ENCODE results near the gene SRR.
"Not testable (repeated sequence)": the region's sequence is repeated elsewhere in the genome, so short reads cannot be mapped to it uniquely, and the experiment has no call there.

Gene SRR, protein sequence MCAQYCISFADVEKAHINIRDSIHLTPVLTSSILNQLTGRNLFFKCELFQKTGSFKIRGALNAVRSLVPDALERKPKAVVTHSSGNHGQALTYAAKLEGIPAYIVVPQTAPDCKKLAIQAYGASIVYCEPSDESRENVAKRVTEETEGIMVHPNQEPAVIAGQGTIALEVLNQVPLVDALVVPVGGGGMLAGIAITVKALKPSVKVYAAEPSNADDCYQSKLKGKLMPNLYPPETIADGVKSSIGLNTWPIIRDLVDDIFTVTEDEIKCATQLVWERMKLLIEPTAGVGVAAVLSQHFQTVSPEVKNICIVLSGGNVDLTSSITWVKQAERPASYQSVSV

DNA sequence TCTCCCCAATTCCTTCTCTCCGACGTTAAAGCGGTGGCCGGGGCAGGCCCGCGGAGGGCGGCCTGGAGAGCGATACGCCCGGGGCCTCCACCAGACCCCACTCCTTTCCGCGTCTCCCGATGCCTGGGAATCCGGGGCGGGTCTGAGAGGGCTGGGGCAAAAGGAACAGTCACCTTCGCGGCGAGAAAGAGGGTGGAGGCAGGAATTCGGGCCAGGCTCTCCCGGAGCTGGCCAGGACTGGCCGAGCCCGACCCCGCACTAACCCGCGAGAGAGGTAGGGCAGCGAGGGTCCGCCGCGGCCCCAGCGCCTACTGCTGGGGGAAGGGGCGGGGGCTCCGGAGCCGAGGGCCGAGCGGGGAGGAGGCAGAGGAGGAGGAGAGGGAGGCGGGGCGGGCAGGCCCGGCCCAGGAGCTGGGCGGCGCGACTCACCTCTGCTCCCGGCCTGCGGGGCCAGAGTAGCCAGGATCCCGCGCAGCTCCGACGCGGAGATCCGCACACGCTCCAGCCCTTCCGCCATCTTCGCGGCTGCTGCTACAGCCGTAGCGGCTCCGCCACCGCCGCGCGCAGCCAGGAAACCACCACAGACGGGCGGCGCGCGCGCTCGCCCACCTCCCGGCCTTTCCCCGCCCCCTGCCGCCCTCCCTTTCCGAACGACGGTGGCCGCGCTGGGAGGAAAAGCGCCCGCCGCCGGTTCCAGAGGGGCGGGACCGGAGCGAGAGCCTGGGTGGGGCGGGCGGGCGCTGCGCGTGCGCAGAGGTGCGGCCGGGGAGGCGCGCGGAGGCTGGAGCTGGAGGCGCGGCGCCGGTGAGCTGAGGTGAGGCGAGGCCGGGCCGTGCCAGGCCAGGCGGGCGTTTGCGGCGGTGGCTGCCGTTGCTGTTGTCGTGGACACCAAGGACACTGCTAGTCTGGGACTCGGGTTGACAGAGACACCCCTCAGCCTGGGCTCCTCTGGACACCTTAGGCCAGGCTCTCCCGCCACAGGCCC is at the start of gene SRR, which contains the start of gene SMG6:
Gene SRR, plus strand, starts transcription at position 747 of the 985 bp plus-strand sequence. CDS start 11,611 bp downstream, outside the sequence.
Gene SMG6, minus strand, starts transcription at position 582 of the 985 bp plus-strand sequence. Its CDS starts 65 bp downstream, at position 517.
- Histone ChIP-seq H3K4me3 (ENCODE audit: low read depth, low read length) (peak within 1 kb of the TSS; percentile 88), H3K27ac (peak within 1 kb of the TSS; percentile 95), H3K36me3 (peaks cover 25% of the 10 kb centered on the region), H3K9me3 (ENCODE audit: severe bottlenecking) (no peaks in the 10 kb centered on the region), H3K27me3 (ENCODE audit: insufficient read depth, low read depth, severe bottlenecking) (no peaks in the 10 kb centered on the region)
- no peak for TF ChIP-seq CTCF (IDR thresholded peaks at IDR 0.05; ENCODE audit: low read depth, low read length)
- DNase-seq = peak; percentile 92

DNA sequence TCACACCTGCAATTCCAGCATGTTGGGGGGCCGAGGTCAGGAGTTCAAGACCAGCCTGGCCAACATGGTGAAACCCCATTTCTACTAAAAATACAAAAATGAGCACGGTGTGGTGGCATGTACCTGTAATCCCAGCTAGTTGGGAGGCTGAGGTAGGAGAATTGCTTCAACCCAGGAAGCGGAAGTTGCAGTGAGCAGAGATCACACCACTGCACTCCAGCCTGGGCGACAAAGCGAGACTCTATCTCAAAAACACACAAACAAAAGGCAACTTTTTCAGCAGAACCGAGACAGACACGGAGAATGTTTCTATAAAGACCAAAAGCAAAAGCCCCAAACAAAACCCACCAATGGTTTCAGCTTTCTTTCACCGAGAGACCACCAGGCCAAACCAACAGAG is 44.9 kb upstream of the SRR start:
- H3K27ac ChIP-seq; H3K9me3 ChIP-seq (ENCODE audit: severe bottlenecking); H3K27me3 ChIP-seq (ENCODE audit: insufficient read depth, low read depth, severe bottlenecking); DNase-seq; H3K4me3 ChIP-seq (ENCODE audit: low read depth, low read length): not testable (repeated sequence)
- H3K36me3 ChIP-seq = peaks cover 23% of the 10 kb centered on the region

DNA sequence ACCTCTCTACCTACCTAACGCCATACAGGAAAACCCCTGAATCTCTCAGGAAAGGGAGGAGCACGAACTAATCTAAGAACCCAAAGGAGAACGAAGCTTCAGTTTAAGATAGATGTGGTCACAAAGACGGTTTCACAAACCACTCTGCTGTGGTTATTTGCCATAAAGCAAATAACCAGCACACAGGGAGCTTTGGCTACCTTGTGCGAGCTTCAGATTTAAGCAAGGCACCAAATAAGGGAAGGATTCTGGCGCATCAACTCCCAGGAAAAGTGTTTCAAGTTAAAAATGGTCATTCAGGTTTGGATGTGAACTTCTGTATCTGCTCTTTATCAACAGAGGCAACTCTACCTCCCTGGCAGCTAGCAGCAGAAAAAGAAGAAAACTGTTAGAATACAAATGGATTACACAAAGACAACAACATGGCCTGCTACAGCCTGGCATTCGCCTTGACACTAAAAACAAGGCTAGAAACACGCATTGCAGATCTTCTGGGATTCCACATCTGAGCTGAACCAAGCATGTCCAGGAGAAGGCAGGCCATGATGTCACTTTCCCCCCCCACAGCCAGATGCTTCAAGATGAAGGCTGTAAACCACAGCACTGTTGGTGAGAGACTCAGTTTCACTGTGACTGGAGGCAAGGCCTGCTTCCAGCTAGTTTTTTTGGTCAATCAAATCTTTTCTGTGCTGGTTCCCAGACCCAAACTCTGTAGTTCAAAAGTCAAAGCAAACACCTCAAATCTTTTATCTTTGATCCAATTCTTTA is 43.8 kb upstream of the SRR start:
- Histone ChIP-seq H3K9me3 (ENCODE audit: severe bottlenecking) (no peaks in the 10 kb centered on the region), H3K4me3 (ENCODE audit: low read depth, low read length) (no peak overlapping the region), H3K27ac (no peak overlapping the region), H3K27me3 (ENCODE audit: insufficient read depth, low read depth, severe bottlenecking) (no peaks in the 10 kb centered on the region), H3K36me3 (peaks cover 22% of the 10 kb centered on the region)
- no peak for TF ChIP-seq CTCF (IDR thresholded peaks at IDR 0.05; ENCODE audit: low read depth, low read length)
- no peak for DNase-seq

- no peak overlapping the region for H3K4me3 ChIP-seq (ENCODE audit: low read depth, low read length)
- TF ChIP-seq CTCF (IDR thresholded peaks at IDR 0.05; ENCODE audit: low read depth, low read length) = no peak
- no peaks in the 10 kb centered on the region for H3K9me3 ChIP-seq (ENCODE audit: severe bottlenecking)
- H3K36me3 ChIP-seq = peaks cover 27% of the 10 kb centered on the region
- no peaks in the 10 kb centered on the region for H3K27me3 ChIP-seq (ENCODE audit: insufficient read depth, low read depth, severe bottlenecking)
- no peak overlapping the region for H3K27ac ChIP-seq
- DNase-seq = no peak
Measured at GRCh38 chr17:2262135-2262587, 41.6 kb upstream of the SRR start.

GRCh38 chr17:2263183-2264066 is 40.3 kb upstream of the SRR start:
- no peak for TF ChIP-seq CTCF (IDR thresholded peaks at IDR 0.05; ENCODE audit: low read depth, low read length)
- no peak overlapping the region for H3K4me3 ChIP-seq (ENCODE audit: low read depth, low read length)
- H3K27ac ChIP-seq = no peak overlapping the region
- H3K36me3 ChIP-seq = peaks cover 33% of the 10 kb centered on the region
- no peak for DNase-seq
- no peaks in the 10 kb centered on the region for H3K9me3 ChIP-seq (ENCODE audit: severe bottlenecking)
- H3K27me3 ChIP-seq (ENCODE audit: insufficient read depth, low read depth, severe bottlenecking) = no peaks in the 10 kb centered on the region

Data from WERI-Rb-1 (cell line).